ENCODE data around the gene ZNF346.

The ZNF346 gene

DNA sequence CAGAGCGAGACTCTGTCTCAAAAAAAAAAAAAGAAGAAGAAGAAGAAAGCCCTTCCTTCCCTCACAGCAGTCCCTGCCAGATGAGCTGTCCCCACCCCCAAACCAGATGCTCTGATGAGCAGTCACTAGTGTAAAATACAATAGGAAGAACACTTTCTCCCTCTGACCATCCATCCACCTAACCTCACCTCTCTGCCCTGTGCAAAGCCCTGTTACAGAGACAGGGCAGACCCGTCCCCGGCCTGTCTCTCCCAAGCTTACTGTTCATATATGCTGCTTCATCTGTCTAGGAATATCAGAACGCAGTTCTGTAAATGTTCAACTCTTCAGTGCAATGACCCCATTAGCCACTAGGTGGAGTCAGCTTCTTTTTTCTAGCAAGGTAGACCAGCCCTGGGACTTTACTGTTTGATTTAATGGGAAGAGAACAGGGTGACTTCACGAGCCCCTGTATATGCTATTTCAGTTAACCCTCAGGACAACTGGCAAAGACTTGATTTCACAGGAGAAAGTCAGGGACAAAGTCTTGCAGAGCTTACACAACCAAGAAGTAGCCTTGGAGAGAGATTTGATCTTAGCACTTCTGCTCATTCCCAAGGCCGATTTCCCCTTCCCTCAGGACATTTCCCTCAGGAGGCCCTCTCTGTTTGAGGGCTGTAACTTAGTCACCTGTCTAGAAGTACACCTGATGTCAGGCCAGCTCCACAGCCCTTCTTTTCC, 49.3 kb downstream of the ZNF346 start:
- DNase-seq, result peak; percentile 69

DNA sequence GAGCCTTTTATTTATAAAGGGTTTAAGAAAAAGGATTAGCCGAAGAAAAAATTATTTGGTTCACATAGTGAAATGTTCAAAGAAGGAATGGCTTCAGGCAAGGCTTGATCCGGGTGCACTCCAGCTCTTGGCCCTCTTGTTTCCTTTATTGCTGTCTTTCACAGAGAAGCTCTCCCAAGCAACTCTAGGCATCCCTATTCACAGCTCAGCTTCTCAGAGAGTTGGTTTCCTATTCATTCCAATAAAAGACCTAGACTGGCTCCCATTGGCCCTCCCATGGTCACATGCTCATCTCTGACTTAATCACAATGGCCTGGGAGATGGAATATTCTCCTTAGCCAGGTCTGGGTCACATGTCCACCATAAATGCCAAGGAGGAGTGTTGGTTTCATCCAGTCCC, 54.8 kb downstream of the ZNF346 start:
- no peak for DNase-seq

DNA sequence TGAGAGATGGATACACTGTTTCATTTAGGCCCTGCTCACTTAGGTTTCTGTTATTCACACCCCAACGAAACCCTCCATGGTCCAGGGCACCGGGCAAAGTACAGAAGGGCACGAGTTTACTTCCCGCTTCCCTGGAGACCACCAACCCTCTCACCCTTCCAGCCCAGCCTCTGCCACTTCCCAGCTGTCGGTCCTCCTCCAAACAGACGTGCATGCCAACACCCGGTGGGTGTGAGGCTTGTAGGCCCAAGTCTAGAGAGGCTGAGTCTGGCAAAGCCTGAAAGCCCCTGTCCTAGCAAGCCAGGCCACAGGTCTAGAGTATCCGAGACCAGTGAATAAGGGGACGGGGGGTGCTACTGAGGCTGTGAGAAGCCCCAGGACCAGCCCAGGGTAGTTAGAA, 57.1 kb downstream of the ZNF346 start:
- DNase-seq, result no peak

DNA sequence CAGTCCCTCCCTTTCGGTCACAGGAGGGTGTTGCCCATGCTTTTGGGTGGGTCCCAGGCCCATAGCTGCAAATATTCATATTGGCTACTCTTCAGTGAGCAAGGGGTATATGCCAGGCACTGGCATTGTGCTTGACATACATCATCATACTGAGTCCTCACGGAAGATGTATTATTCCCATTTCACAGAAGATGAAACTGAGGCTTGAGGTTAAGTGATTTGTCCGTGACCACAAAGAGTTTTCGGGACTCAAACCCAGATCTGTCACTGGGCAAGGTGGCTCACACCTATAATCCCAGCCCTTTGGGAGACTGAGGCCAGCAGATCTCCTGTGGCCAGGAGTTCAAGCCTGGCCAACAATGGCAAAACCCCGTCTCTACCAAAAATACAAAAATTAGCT, 57.8 kb downstream of the ZNF346 start:
- no peak for DNase-seq

DNA sequence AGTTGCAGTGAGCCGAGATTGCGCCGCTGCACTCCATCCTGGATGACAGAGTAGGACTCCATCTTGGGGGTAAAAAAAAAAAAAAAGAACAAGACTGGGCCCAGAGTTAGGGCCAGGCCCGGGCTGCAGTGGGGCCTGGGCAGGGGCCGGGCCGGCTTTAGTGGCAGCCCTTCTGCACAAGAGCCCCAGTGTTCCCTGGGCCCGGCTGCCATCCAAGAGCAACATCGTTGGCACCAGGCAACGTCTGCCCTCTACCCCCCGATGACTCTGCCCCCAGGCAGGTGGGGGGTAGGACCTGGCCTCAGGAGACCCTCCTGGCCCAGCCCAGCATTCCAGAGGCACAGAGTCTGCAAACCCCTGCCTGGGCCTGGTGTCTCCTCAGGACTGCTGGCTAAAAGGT, 59.4 kb downstream of the ZNF346 start:
- no peak for DNase-seq

GRCh38 chr5:177083357-177083756, 60.9 kb downstream of the ZNF346 start:
- no peak for DNase-seq

GRCh38 chr5:177084175-177084574, 61.7 kb downstream of the ZNF346 start:
- DNase-seq, result no peak

DNA sequence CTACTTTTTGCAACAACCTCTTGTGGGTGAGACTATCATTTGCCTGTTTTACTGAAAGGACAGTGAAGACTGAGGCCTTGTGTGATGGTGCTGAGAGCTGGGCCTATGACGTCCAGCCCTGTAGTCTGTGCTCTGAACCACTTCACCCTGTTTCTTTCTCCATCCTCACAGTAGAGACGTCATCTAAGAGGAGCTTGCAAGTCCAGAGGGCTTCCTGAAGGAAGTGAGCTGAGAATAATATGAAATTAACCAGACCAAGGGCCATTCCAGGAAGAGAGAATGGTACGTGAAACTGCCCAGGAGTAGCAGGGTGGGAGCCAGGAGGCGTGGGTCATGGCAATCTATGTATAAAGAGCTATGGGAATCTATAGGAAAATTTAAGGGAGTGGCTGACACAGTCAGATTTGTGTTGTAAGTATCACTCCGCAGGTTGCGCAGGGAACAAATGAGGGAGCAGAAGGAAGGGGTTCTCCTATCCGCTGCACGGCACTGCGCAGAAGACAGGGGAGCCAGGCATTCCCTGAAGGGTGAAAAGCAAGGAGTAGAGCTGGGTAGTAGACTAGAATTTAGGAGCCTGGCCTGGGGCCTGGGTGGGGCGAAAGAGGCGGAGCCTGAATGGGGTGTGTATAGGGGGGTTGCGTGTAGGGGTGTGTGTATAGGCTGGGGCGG, 63.6 kb downstream of the ZNF346 start:
- DNase-seq, result no peak

- DNase-seq, result peak; percentile 65
Measured at GRCh38 chr5:177086654-177087397, 64.3 kb downstream of the ZNF346 start, which contains the start of gene FGFR4. Gene FGFR4, plus strand, starts transcription at chr5:177086915. Its CDS starts 2,688 bp downstream, at chr5:177089603.

GRCh38 chr5:177087398-177088005, 65.0 kb downstream of the ZNF346 start:
- no peak for DNase-seq

DNA sequence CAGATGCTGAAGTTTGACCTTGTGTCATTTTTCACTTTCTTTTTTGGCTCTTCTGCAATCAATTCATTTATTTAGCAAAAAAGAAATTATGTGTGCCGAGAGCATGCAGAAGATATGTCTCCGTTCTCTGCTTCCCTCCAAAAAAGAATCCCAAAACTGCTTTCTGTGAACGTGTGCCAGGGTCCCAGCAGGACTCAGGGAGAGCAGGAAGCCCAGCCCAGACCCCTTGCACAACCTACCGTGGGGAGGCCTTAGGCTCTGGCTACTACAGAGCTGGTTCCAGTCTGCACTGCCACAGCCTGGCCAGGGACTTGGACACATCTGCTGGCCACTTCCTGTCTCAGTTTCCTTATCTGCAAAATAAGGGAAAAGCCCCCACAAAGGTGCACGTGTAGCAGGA, 66.6 kb downstream of the ZNF346 start:
- no peak for DNase-seq

- DNase-seq, result no peak
Measured at GRCh38 chr5:177089825-177090641, 67.5 kb downstream of the ZNF346 start.

- DNase-seq, result no peak
Measured at GRCh38 chr5:177090813-177091212, 68.3 kb downstream of the ZNF346 start.

GRCh38 chr5:177091232-177091631, 68.7 kb downstream of the ZNF346 start:
- no peak for DNase-seq

GRCh38 chr5:177092178-177093081, 69.9 kb downstream of the ZNF346 start:
- no peak for DNase-seq

GRCh38 chr5:177093082-177093712, 70.7 kb downstream of the ZNF346 start:
- no peak for DNase-seq

GRCh38 chr5:177093803-177094202, 71.3 kb downstream of the ZNF346 start:
- no peak for DNase-seq

DNA sequence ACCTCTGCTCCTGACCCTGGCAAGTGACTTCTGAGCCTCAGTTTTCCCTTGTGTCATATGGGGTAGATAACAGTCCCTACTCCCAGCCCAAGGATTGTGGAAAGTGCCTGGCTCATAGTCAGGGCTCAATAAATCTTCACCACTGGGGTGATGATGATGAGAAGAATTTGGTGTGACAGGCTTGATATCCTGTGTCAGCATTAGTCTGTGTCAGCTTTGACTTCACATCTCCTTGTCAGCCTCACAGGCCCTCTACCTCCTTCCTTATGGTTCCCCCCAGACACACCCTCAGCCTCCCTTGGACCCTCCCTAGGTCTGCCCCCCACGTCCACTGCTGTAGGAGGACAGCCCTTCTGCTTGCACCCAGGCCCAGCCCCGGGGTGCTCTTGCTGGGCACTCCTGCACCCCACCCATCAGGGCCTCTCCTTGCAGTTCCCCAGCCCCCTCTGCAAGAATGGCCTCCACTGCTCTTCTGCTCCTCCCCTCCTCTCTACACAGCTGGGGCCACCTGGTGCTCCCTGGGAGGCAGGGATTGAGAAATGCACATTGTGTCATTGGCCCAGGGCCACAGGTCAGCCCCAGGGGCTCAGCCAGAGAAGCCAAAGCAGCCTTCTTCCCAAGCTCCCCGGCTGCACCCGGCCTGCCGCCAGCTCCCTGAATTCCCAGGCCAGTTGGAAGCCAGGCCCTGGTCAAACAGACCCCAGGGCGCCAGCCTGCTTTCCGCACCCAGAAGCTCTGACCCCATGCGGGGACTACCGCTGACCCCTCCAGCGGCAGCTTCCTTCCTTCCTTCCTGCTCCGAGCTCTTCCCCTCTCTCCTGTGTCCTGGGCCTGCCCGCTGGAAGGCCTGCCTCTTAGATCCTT, 72.0 kb downstream of the ZNF346 start:
- DNase-seq, result no peak

GRCh38 chr5:177095088-177095669, 72.7 kb downstream of the ZNF346 start:
- no peak for DNase-seq
